Suppressor macrophage (primary cell): ENCODE data around the gene GJA4.

ENCODE experiments used
- DNase-seq, 4 experiments: peaks; one replicate each; pipeline ENCODE4 v3.0.0-alpha.2; 2020 to 2022

GJA4 gene

DNA sequence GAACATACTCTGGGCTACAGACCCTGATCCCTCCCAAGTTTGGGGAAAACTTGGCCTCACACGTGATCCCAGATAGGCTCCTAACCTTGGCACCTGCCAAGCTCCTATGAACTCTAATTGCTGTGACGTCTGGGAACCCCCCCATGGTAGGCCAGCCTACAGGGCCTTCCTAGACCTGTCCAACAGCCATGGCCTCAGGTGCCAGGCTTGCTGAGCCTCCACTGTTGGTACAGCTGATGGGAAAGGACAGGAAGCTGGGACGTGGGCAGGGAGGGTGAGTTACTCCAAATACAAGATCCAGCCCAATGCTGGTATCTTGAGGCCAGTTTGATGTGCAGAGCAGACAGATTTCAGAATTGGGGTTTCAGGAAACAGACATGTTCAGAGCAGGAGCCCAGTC, 47.6 kb downstream of the GJA4 start:
- no peak for DNase-seq

DNA sequence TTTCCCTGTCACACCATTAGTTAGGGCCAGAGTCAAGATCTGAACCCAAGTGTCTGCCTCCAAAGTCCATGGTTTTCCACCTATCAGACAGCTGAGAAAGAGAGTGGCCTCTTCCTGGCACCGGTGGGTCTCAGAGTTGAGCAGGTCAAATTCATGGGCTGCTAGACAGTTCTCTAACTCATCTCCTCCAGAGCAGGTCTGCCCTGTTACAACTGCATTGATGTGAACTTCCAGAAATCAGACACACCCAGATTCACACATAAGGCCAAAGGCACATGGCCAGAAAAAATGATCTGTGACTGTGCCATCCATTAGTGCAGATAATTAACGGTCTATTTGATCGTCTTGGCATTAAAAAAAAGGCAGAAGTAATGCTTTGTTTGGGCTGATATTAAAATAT, 49.3 kb downstream of the GJA4 start:
- no peak for DNase-seq

DNA sequence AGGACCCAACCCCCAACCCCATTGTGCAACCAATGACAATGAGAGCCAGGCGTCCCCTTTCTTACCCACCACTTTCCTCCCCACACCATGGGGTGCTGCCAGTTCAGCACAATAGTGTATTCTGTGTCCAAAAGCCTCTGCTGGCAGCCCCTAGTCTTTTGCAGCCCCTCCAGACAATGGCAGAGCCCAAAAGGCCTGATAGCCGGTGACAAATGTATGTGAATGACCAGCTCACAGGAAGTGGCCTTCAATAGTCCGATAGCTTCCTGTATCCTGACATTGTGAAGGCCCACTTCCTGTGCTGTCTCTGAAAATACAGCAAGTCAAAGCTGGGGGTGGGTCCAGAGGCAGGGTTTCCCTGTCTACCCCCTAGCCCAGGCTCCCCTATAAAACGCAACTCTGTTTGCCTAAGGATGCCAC, 50.2 kb downstream of the GJA4 start:
- DNase-seq = no peak

DNA sequence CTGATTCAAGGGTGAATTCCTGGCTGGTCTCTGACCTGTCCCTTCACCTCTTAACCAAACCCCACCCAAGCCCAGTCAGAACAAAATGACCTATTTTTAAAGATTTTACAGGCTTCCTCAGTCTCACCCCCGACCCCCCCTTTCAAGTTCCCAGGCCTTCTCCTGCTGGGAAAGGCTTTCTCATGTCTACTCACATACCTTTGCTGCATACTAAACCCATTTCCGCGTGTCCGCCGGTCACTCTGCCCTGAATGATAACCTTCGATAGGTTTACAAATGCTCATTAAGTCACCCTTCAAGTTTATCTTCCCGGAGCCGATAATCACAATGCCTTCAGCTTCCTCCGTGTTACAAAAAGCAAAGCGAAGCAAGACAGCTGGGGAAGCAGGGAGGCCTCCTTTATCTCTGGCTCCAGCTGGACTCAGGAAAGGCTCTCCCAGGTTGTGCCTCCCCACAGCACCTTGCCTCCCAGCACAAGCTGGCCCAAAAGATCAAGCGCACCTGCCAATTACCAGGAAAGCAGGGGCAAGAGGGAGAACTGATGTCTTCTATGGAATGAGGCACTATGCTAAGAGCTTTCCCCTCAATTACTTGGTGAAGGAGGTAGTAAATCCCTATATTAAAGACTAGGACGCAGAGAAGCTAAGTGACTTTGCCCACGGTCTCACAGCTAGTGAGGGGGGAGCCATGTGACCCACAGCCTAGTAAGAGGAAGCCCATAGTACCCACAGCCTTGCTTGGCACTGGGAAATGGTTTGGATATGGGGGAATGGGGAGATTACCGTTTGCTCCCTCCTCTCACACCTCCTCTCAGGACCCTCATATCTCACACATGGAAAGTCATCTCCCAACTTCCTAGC, 50.8 kb downstream of the GJA4 start:
- no peak for DNase-seq

DNA sequence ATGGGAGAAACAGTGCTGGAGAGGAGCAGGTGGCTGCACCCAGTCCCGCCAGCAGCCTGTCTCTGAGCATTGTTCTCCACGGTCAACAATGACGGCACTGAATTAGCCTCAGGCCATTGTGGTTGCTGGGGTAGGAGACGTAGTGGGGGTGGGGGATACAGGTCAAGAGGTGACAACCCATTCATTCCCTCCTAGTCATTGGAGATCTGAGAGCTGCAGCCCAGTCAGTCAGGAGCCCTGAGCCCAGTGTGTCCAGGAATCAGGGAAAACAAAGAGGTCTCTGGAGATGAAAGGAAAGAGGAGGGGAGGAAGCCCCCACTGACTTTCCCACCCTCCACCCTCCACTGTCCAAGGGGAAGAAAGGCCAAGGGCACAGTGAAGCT, 51.4 kb downstream of the GJA4 start:
- no peak for DNase-seq
